WTC11 (cell line): Measurements from ENCODE around the gene MECP2. TPM values are rescaled to one million over a fixed set of nuclear protein-coding genes. Genes with fewer than 3 reads are reported as not detected.

Experiments used
- ATAC-seq: fragments of 200-7000 bp; cut with Tn5 transposase; 2 replicates; pipeline ENCODE4 v1.10.0; 2021; ENCODE audit warnings: mild to moderate bottlenecking, moderate library complexity
- CTCF ChIA-PET: fragments of 300-600 bp; sonication (Branson Sonifier 250); formaldehyde crosslinking; loops from one replicate; lab custom pipeline; 2021; ENCODE audit warnings: antibody characterized with exemption; lab: Charles Lee
- POLR2A ChIA-PET: fragments of 350-600 bp; sonication (Branson Sonifier 250); formaldehyde crosslinking; loops from one replicate; lab custom pipeline; 2021; ENCODE audit warnings: antibody characterized with exemption; lab: Charles Lee
- DNase-seq: peaks from one replicate; pipeline ENCODE4 v3.0.0; 2021; ENCODE audit warnings: low spot score
- H3K27ac Mint-ChIP-seq: 2 replicates; pipeline ENCODE4 v1.8.0; 2021; ENCODE audit warnings: mixed read lengths
- H3K27me3 Mint-ChIP-seq: 2 replicates; pipeline ENCODE4 v1.8.0; 2021; ENCODE audit warnings: low read depth, mild to moderate bottlenecking, moderate library complexity, mixed read lengths
- H3K36me3 Mint-ChIP-seq: 2 replicates; pipeline ENCODE4 v1.8.0; 2021; ENCODE audit warnings: mixed read lengths
- H3K4me1 Mint-ChIP-seq: 2 replicates; pipeline ENCODE4 v1.8.0; 2022; ENCODE audit warnings: mixed read lengths
- H3K4me3 Mint-ChIP-seq: 2 replicates; pipeline ENCODE4 v1.8.0; 2021; ENCODE audit warnings: mild to moderate bottlenecking, moderate library complexity, mixed read lengths
- H3K9me3 Mint-ChIP-seq: 2 replicates; pipeline ENCODE4 v1.8.0; 2021; ENCODE audit warnings: mixed read lengths
- ATF1 ChIP-seq: sonication (generic); formaldehyde crosslinking; IDR thresholded peaks from 2 replicates; pipeline ENCODE4 v1.8.1; 2023; ENCODE audit warnings: mild to moderate bottlenecking, moderate library complexity, missing genetic modification reagents
- CREB1 ChIP-seq: sonication (generic); formaldehyde crosslinking; IDR thresholded peaks from 2 replicates; pipeline ENCODE4 v1.8.0; 2023; ENCODE audit warnings: mild to moderate bottlenecking, missing genetic modification reagents
- EMX1 ChIP-seq: fragments of 250-450 bp; sonication (Bioruptor Pico); IDR thresholded peaks from 2 replicates; pipeline ENCODE4 v1.8.0; 2021; ENCODE audit warnings: mild to moderate bottlenecking
- ESRRA ChIP-seq: sonication (generic); formaldehyde crosslinking; IDR thresholded peaks from 2 replicates; pipeline ENCODE4 v1.8.1; 2022; ENCODE audit warnings: mild to moderate bottlenecking, missing genetic modification reagents, borderline replicate concordance
- FOXP1 ChIP-seq: sonication (generic); formaldehyde crosslinking; IDR thresholded peaks from 2 replicates; pipeline ENCODE4 v1.8.0; 2022; ENCODE audit warnings: missing genetic modification reagents, mild to moderate bottlenecking, moderate library complexity, borderline replicate concordance
- GTF2I ChIP-seq: fragments of 250-450 bp; sonication (Bioruptor Pico); conservative IDR thresholded peaks from 2 replicates; pipeline ENCODE4 v1.4.0; 2021; ENCODE audit warnings: mild to moderate bottlenecking
- IRF2 ChIP-seq: sonication (generic); formaldehyde crosslinking; IDR thresholded peaks from 2 replicates; pipeline ENCODE4 v1.8.0; 2022; ENCODE audit warnings: low read depth, missing genetic modification reagents, borderline replicate concordance
- MYBL2 ChIP-seq: sonication (generic); formaldehyde crosslinking; IDR thresholded peaks from 2 replicates; pipeline ENCODE4 v1.8.1; 2023; ENCODE audit warnings: mild to moderate bottlenecking, moderate library complexity, missing genetic modification reagents
- NFYB ChIP-seq: sonication (generic); formaldehyde crosslinking; conservative IDR thresholded peaks from 2 replicates; pipeline ENCODE4 v1.8.0; 2022; ENCODE audit warnings: low read depth, missing genetic modification reagents
- SMAD4 ChIP-seq: sonication (generic); formaldehyde crosslinking; IDR thresholded peaks from 2 replicates; pipeline ENCODE4 v1.8.0; 2022; ENCODE audit warnings: mild to moderate bottlenecking, missing genetic modification reagents
- TEAD4 ChIP-seq: sonication (generic); formaldehyde crosslinking; IDR thresholded peaks from 2 replicates; pipeline ENCODE4 v1.8.0; 2022; ENCODE audit warnings: mild to moderate bottlenecking, missing genetic modification reagents
- ZBTB21 ChIP-seq: sonication (generic); formaldehyde crosslinking; IDR thresholded peaks from 2 replicates; pipeline ENCODE4 v1.8.1; 2023; ENCODE audit warnings: mild to moderate bottlenecking, missing genetic modification reagents, borderline replicate concordance
- total RNA-seq: library from RNA; stranded (reverse); gene quantifications from 3 replicates; pipeline ENCODE4 v1.2.3, GENCODE V29; 2021
- TF ChIP-seq, protein P1 (sequence below): sonication (generic); formaldehyde crosslinking; IDR thresholded peaks from 2 replicates; pipeline ENCODE4 v1.8.1; 2022; ENCODE audit warnings: mild to moderate bottlenecking, missing genetic modification reagents, moderate library complexity, borderline replicate concordance
- TF ChIP-seq, protein P2 (sequence below): sonication (generic); formaldehyde crosslinking; IDR thresholded peaks from 2 replicates; pipeline ENCODE4 v1.8.0; 2022; ENCODE audit warnings: mild to moderate bottlenecking, missing genetic modification reagents
- TF ChIP-seq, protein P3 (sequence below): fragments of 200-600 bp; IDR thresholded peaks from 2 replicates; pipeline ENCODE4 v1.8.0; 2022; ENCODE audit warnings: antibody characterized with exemption
- TF ChIP-seq, protein P4 (sequence below): sonication (generic); formaldehyde crosslinking; IDR thresholded peaks from 2 replicates; pipeline ENCODE4 v1.8.1; 2022; ENCODE audit warnings: missing genetic modification reagents, borderline replicate concordance
- TF ChIP-seq, protein P5 (sequence below): sonication (generic); formaldehyde crosslinking; IDR thresholded peaks from 2 replicates; pipeline ENCODE4 v1.8.0; 2023; ENCODE audit warnings: mild to moderate bottlenecking, missing genetic modification reagents
- TF ChIP-seq, protein P6 (sequence below): sonication (generic); formaldehyde crosslinking; conservative IDR thresholded peaks from 2 replicates; pipeline ENCODE4 v1.8.1; 2022; ENCODE audit warnings: mild to moderate bottlenecking, missing genetic modification reagents
- TF ChIP-seq, protein P7 (sequence below): sonication (generic); formaldehyde crosslinking; IDR thresholded peaks from 2 replicates; pipeline ENCODE4 v1.8.1; 2022; ENCODE audit warnings: mild to moderate bottlenecking, moderate library complexity, missing genetic modification reagents
- TF ChIP-seq, protein P8 (sequence below): sonication (generic); formaldehyde crosslinking; IDR thresholded peaks from 2 replicates; pipeline ENCODE4 v1.8.1; 2023; ENCODE audit warnings: mild to moderate bottlenecking, missing genetic modification reagents, moderate library complexity

The MECP2 gene
- total RNA-seq, 1 experiment from 2014 or later, result 28.7 TPM

DNA sequence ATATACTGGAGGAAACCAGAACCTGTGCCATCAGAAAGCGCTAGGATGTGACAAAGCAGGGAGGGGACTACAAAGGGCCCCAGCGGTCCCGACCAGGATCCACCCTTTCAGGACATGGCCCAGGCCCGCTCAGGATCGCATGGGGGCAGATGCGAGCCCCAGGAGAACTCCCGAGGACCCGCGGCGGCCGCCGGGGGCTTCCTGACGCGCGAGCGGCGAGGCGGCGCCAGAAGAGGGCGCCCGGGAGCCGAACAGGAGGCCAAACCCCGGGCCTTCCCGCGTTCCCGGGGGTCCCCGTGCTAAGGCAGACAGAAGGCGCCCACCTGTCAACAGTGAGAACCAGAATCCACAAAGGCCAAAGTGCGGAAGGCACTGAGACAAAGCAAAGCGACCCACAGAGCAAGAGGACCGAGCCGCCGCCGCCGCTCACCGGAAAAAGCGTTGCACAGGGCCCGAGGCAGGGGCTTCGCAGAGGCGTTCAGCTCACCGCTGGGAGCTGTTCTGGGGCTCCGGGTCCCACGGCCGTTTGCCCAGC lies 39.2 kb upstream of the MECP2 start (continued):
- TF ChIP-seq, protein P1, sequence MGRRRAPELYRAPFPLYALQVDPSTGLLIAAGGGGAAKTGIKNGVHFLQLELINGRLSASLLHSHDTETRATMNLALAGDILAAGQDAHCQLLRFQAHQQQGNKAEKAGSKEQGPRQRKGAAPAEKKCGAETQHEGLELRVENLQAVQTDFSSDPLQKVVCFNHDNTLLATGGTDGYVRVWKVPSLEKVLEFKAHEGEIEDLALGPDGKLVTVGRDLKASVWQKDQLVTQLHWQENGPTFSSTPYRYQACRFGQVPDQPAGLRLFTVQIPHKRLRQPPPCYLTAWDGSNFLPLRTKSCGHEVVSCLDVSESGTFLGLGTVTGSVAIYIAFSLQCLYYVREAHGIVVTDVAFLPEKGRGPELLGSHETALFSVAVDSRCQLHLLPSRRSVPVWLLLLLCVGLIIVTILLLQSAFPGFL (CRISPR knock-in tag), result no peak
- TF ChIP-seq, protein P2, sequence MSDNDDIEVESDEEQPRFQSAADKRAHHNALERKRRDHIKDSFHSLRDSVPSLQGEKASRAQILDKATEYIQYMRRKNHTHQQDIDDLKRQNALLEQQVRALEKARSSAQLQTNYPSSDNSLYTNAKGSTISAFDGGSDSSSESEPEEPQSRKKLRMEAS, result peak; percentile 59; the same call in 1 of the 2 replicates
- TF ChIP-seq, protein P3, sequence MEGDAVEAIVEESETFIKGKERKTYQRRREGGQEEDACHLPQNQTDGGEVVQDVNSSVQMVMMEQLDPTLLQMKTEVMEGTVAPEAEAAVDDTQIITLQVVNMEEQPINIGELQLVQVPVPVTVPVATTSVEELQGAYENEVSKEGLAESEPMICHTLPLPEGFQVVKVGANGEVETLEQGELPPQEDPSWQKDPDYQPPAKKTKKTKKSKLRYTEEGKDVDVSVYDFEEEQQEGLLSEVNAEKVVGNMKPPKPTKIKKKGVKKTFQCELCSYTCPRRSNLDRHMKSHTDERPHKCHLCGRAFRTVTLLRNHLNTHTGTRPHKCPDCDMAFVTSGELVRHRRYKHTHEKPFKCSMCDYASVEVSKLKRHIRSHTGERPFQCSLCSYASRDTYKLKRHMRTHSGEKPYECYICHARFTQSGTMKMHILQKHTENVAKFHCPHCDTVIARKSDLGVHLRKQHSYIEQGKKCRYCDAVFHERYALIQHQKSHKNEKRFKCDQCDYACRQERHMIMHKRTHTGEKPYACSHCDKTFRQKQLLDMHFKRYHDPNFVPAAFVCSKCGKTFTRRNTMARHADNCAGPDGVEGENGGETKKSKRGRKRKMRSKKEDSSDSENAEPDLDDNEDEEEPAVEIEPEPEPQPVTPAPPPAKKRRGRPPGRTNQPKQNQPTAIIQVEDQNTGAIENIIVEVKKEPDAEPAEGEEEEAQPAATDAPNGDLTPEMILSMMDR, result peak; percentile 42; the same call in 1 of the 2 replicates
- TF ChIP-seq, protein P4, sequence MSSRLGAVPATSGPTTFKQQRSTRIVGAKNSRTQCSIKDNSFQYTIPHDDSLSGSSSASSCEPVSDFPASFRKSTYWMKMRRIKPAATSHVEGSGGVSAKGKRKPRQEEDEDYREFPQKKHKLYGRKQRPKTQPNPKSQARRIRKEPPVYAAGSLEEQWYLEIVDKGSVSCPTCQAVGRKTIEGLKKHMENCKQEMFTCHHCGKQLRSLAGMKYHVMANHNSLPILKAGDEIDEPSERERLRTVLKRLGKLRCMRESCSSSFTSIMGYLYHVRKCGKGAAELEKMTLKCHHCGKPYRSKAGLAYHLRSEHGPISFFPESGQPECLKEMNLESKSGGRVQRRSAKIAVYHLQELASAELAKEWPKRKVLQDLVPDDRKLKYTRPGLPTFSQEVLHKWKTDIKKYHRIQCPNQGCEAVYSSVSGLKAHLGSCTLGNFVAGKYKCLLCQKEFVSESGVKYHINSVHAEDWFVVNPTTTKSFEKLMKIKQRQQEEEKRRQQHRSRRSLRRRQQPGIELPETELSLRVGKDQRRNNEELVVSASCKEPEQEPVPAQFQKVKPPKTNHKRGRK, result no peak

DNA sequence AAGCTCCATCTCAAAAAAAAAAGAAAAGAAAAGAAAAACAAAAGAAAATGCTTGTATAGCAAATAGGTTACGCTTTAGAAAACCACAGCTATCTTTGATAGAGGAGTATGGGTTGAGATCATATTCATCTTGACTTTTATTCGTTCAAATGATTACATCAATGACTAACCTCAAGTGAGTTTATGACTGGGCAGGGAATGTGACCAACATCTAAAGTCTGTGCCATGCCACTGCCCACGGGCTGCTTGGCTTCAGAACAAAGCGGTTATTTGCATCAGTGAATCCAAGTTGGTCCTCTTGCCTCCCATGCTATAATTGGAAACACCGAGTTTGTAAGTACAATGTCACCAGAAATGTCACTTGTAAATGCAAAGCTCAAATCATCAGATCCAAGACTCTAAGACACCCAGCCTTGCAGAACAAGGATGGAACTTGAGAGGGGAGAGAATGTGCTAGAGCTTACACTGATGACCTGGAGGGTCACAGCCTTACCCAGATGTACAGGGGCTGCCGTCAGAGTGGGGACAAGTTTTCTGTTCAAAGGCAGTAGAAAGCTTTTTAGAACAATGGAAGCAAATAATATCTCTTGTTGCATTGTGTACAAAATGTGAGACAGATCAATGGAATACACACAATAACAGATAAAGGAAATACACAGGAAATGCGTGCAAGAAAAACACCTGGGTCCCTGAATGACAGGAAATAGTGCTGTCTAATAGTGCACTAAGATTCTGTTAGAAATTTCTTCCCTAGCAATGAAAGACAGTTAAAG lies 38.1 kb upstream of the MECP2 start:
- TF ChIP-seq, protein P5, sequence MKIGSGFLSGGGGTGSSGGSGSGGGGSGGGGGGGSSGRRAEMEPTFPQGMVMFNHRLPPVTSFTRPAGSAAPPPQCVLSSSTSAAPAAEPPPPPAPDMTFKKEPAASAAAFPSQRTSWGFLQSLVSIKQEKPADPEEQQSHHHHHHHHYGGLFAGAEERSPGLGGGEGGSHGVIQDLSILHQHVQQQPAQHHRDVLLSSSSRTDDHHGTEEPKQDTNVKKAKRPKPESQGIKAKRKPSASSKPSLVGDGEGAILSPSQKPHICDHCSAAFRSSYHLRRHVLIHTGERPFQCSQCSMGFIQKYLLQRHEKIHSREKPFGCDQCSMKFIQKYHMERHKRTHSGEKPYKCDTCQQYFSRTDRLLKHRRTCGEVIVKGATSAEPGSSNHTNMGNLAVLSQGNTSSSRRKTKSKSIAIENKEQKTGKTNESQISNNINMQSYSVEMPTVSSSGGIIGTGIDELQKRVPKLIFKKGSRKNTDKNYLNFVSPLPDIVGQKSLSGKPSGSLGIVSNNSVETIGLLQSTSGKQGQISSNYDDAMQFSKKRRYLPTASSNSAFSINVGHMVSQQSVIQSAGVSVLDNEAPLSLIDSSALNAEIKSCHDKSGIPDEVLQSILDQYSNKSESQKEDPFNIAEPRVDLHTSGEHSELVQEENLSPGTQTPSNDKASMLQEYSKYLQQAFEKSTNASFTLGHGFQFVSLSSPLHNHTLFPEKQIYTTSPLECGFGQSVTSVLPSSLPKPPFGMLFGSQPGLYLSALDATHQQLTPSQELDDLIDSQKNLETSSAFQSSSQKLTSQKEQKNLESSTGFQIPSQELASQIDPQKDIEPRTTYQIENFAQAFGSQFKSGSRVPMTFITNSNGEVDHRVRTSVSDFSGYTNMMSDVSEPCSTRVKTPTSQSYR, result no peak
- no peak for TF ChIP-seq EMX1 (CRISPR knock-in tag)
- TF ChIP-seq SMAD4 (CRISPR knock-in tag), result no peak
- TF ChIP-seq NFYB (CRISPR knock-in tag), result no peak
- no peak for TF ChIP-seq ESRRA (CRISPR knock-in tag)
- TF ChIP-seq TEAD4 (CRISPR knock-in tag), result no peak
- no peak for TF ChIP-seq GTF2I
- TF ChIP-seq MYBL2 (CRISPR knock-in tag), result no peak
- TF ChIP-seq, protein P6, sequence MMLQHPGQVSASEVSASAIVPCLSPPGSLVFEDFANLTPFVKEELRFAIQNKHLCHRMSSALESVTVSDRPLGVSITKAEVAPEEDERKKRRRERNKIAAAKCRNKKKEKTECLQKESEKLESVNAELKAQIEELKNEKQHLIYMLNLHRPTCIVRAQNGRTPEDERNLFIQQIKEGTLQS (CRISPR knock-in tag), result no peak
- TF ChIP-seq, protein P7, sequence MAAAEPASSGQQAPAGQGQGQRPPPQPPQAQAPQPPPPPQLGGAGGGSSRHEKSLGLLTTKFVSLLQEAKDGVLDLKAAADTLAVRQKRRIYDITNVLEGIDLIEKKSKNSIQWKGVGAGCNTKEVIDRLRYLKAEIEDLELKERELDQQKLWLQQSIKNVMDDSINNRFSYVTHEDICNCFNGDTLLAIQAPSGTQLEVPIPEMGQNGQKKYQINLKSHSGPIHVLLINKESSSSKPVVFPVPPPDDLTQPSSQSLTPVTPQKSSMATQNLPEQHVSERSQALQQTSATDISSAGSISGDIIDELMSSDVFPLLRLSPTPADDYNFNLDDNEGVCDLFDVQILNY (CRISPR knock-in tag), result no peak
- no peak for TF ChIP-seq ZBTB21
- TF ChIP-seq IRF2, result no peak
- TF ChIP-seq, protein P8, sequence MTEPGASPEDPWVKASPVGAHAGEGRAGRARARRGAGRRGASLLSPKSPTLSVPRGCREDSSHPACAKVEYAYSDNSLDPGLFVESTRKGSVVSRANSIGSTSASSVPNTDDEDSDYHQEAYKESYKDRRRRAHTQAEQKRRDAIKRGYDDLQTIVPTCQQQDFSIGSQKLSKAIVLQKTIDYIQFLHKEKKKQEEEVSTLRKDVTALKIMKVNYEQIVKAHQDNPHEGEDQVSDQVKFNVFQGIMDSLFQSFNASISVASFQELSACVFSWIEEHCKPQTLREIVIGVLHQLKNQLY (CRISPR knock-in tag), result no peak
- no peak for TF ChIP-seq ATF1 (CRISPR knock-in tag)
- no peak for TF ChIP-seq FOXP1 (CRISPR knock-in tag)
- TF ChIP-seq CREB1, result no peak
- TF ChIP-seq, all 79 proteins: peak for 0
- H3K4me1 Mint-ChIP-seq, result peaks cover 9% of the 10 kb centered on the region
- CTCF ChIA-PET, result no interaction called here
- no peak overlapping the region for H3K27ac Mint-ChIP-seq
- H3K27me3 Mint-ChIP-seq, result peaks cover 16% of the 10 kb centered on the region
- H3K36me3 Mint-ChIP-seq, result no peaks in the 10 kb centered on the region
- POLR2A ChIA-PET, result no interaction called here
- H3K9me3 Mint-ChIP-seq, result no peaks in the 10 kb centered on the region
- no peak overlapping the region for H3K4me3 Mint-ChIP-seq
- DNase-seq (no peak), ATAC-seq (no peak)
